Gastrocnemius medialis (tissue), 4 donors: Measurements from ENCODE around the gene UBAP2L.
"Not testable (repeated sequence)": the region's sequence is repeated elsewhere in the genome, so short reads cannot be mapped to it uniquely, and the experiment has no call there.

Experiments
- CTCF ChIP-seq, 5 experiments: fragments of 450-650 bp in 3 of 5; fragments of 200-600 bp in 2 of 5; sonication (generic) in 2 of 5; IDR thresholded peaks in 4 of 5; conservative IDR thresholded peaks in 1 of 5; 1 replicate in 4 of 5; 2 replicates in 1 of 5; pipeline ENCODE4 v1.5.1; 2016 to 2019; ENCODE audit warnings: antibody characterized with exemption in 5 of 5, mild to moderate bottlenecking in 3 of 5, moderate library complexity in 3 of 5
- POLR2A ChIP-seq, 2 donors: fragments of 450-650 bp; IDR thresholded peaks; one replicate each; pipeline ENCODE4 v1.6.1; 2017; ENCODE audit warnings: antibody characterized with exemption in 2 of 2, mild to moderate bottlenecking in 2 of 2, moderate library complexity in 2 of 2

DNA sequence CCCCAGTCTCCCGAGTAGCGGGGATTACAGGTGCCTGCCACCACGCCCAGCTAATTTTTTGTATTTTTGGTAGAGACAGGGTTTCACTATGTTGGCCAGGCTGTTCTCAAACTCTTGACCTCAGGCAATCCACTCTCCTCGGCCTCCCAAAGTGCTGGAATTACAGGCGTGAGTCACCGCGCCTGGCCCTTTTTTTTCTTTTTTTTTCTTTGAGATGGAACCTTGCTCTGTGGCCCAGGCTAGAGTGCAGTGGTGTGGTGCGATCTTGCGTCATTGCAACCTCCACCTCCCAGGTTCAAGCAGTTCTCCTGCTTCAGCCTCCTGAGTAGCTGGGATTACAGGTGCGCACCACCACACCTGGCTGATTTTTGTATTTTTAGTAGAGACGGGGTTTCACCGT is 12.4 kb downstream of the UBAP2L start:
- TF ChIP-seq CTCF (IDR thresholded peaks at IDR 0.05 in 4 of 5, conservative IDR thresholded peaks at IDR 0.05 in 1 of 5); POLR2A (IDR thresholded peaks at IDR 0.05): not testable (repeated sequence)
